Measurements from ENCODE around the gene PACRG.

DNA sequence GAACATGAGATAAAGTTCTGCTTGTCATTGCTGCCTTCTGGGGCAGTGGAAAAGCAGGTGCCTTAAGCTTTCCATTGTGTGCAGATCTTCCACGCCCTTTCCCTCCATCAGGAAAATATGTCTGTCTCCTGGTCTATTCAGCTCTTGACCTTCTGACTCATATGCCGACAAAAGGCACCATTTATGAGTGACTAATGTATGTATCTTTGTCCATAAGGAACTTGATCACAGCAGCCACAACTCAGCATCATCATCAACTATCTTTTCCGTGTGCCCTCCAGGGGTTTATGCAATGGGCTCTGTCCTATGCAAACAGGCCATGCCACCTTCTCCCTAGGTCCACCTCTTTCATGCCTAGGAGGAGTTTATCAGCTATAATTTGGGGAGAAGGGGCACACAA is 584.1 kb downstream of the PACRG start:
- TF ChIP-seq RCOR1 (IDR thresholded peaks at IDR 0.05; ENCODE audit: low read length) (no peak), JUND (IDR thresholded peaks at IDR 0.05) (no peak), YY1 (IDR thresholded peaks at IDR 0.05; ENCODE audit: low read depth) (no peak)
- TF ChIP-seq, protein P1, sequence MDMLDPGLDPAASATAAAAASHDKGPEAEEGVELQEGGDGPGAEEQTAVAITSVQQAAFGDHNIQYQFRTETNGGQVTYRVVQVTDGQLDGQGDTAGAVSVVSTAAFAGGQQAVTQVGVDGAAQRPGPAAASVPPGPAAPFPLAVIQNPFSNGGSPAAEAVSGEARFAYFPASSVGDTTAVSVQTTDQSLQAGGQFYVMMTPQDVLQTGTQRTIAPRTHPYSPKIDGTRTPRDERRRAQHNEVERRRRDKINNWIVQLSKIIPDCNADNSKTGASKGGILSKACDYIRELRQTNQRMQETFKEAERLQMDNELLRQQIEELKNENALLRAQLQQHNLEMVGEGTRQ (IDR thresholded peaks at IDR 0.05; ENCODE audit: borderline replicate concordance, low read depth, low read length) = no peak
- TF ChIP-seq, protein P2, sequence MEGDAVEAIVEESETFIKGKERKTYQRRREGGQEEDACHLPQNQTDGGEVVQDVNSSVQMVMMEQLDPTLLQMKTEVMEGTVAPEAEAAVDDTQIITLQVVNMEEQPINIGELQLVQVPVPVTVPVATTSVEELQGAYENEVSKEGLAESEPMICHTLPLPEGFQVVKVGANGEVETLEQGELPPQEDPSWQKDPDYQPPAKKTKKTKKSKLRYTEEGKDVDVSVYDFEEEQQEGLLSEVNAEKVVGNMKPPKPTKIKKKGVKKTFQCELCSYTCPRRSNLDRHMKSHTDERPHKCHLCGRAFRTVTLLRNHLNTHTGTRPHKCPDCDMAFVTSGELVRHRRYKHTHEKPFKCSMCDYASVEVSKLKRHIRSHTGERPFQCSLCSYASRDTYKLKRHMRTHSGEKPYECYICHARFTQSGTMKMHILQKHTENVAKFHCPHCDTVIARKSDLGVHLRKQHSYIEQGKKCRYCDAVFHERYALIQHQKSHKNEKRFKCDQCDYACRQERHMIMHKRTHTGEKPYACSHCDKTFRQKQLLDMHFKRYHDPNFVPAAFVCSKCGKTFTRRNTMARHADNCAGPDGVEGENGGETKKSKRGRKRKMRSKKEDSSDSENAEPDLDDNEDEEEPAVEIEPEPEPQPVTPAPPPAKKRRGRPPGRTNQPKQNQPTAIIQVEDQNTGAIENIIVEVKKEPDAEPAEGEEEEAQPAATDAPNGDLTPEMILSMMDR (IDR thresholded peaks at IDR 0.05) = no peak
- TF ChIP-seq, protein P3, sequence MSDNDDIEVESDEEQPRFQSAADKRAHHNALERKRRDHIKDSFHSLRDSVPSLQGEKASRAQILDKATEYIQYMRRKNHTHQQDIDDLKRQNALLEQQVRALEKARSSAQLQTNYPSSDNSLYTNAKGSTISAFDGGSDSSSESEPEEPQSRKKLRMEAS (IDR thresholded peaks at IDR 0.05; ENCODE audit: low read depth) = no peak
